HEK293 (cell line): Measurements from ENCODE around the gene FTO.

ENCODE experiments used
- CTCF ChIA-PET: fragments of 350-600 bp; formaldehyde crosslinking; extraction: SDS; loops from one replicate; lab custom pipeline; 2021; ENCODE audit warnings: antibody characterized with exemption; lab: Yijun Ruan, JAX
- POLR2A ChIA-PET: fragments of 300-600 bp; formaldehyde crosslinking; extraction: SDS; loops from one replicate; lab custom pipeline; 2020; ENCODE audit warnings: antibody characterized with exemption, inconsistent platforms; lab: Yijun Ruan, JAX
- H3K27ac ChIP-seq: fragments of 200-500 bp; sonication (Bioruptor generic); 2 replicates; pipeline ENCODE4 v1.5.1; 2014; ENCODE audit warnings: low read depth, low read length, control low read depth, inconsistent platforms; ENCODE audit errors: extremely low read depth
- H3K36me3 ChIP-seq, 2 experiments: fragments of 200-500 bp in 1 of 2; sonication (Bioruptor generic) in 1 of 2; 1 replicate in 1 of 2; 2 replicates in 1 of 2; pipeline ENCODE4 v1.5.1; 2014 to 2017; ENCODE audit warnings: inconsistent platforms in 2 of 2, low read length in 2 of 2; ENCODE audit not compliant: control insufficient read depth in 2 of 2, insufficient read depth in 1 of 2
- H3K4me1 ChIP-seq: fragments of 200-500 bp; sonication (Bioruptor generic); 2 replicates; pipeline ENCODE4 v1.5.1; 2014; ENCODE audit warnings: mild to moderate bottlenecking, low read length, inconsistent platforms; ENCODE audit not compliant: control insufficient read depth, insufficient read depth
- H3K4me3 ChIP-seq: 2 replicates; pipeline ENCODE4 v1.5.1; 2011; ENCODE audit warnings: low read depth, mild to moderate bottlenecking, control low read depth, low read length, moderate library complexity
- H3K9me3 ChIP-seq: fragments of 200-500 bp; sonication (Bioruptor generic); 2 replicates; pipeline ENCODE4 v1.5.1; 2014; ENCODE audit warnings: low read depth, low read length, inconsistent platforms; ENCODE audit not compliant: control insufficient read depth, insufficient read depth
- HOXA7 ChIP-seq: sonication (generic); formaldehyde crosslinking; IDR thresholded peaks from 2 replicates; pipeline ENCODE4 v1.8.1; 2022; ENCODE audit warnings: missing genetic modification reagents, borderline replicate concordance
- OSR2 ChIP-seq: fragments of 450-650 bp; formaldehyde crosslinking; IDR thresholded peaks from 2 replicates; pipeline ENCODE4 v1.5.1; 2016; ENCODE audit warnings: missing biosample characterization, missing genetic modification characterization
- SETDB1 ChIP-seq: IDR thresholded peaks from one replicate; pipeline ENCODE4 v1.6.1; 2017; ENCODE audit warnings: mild to moderate bottlenecking, low read length, moderate library complexity, mixed read lengths; ENCODE audit not compliant: insufficient read length
- WT1 ChIP-seq: fragments of 450-650 bp; formaldehyde crosslinking; IDR thresholded peaks from 2 replicates; pipeline ENCODE4 v1.5.1; 2016; ENCODE audit warnings: missing biosample characterization, missing genetic modification characterization
- YY2 ChIP-seq: fragments of 450-650 bp; formaldehyde crosslinking; IDR thresholded peaks from 2 replicates; pipeline ENCODE4 v1.5.1; 2016; ENCODE audit warnings: missing biosample characterization, missing genetic modification characterization
- ZBTB21 ChIP-seq: fragments of 450-650 bp; formaldehyde crosslinking; IDR thresholded peaks from 2 replicates; pipeline ENCODE4 v1.5.1; 2017; ENCODE audit warnings: missing biosample characterization, missing genetic modification characterization
- ZBTB7A ChIP-seq: fragments of 450-650 bp; formaldehyde crosslinking; IDR thresholded peaks from 2 replicates; pipeline ENCODE4 v1.5.1; 2016; ENCODE audit warnings: low read depth, missing biosample characterization, missing genetic modification characterization
- ZFHX2 ChIP-seq: fragments of 450-650 bp; formaldehyde crosslinking; conservative IDR thresholded peaks from 2 replicates; pipeline ENCODE4 v1.5.1; 2016; ENCODE audit warnings: missing biosample characterization, missing genetic modification characterization
- ZNF211 ChIP-seq: fragments of 450-650 bp; formaldehyde crosslinking; IDR thresholded peaks from 2 replicates; pipeline ENCODE4 v1.5.1; 2016; ENCODE audit warnings: low read depth, missing biosample characterization, missing genetic modification characterization
- ZNF560 ChIP-seq: fragments of 450-650 bp; formaldehyde crosslinking; IDR thresholded peaks from 2 replicates; pipeline ENCODE4 v1.5.1; 2017; ENCODE audit warnings: missing biosample characterization, missing genetic modification characterization, borderline replicate concordance
- ZNF621 ChIP-seq: fragments of 450-650 bp; formaldehyde crosslinking; IDR thresholded peaks from 2 replicates; pipeline ENCODE4 v1.5.1; 2017; ENCODE audit warnings: missing biosample characterization, missing genetic modification characterization
- ZNF623 ChIP-seq: fragments of 450-650 bp; formaldehyde crosslinking; IDR thresholded peaks from 2 replicates; pipeline ENCODE4 v1.5.1; 2016; ENCODE audit warnings: missing biosample characterization, missing genetic modification characterization
- ZXDB ChIP-seq: fragments of 450-650 bp; formaldehyde crosslinking; IDR thresholded peaks from 2 replicates; pipeline ENCODE4 v1.5.1; 2016; ENCODE audit warnings: missing biosample characterization, missing genetic modification characterization
- TF ChIP-seq, protein P1 (sequence below): fragments of 450-650 bp; formaldehyde crosslinking; IDR thresholded peaks from 2 replicates; pipeline ENCODE4 v1.5.1; 2016; ENCODE audit warnings: missing biosample characterization, missing genetic modification characterization, borderline replicate concordance
- TF ChIP-seq, protein P2 (sequence below): fragments of 450-650 bp; formaldehyde crosslinking; IDR thresholded peaks from 2 replicates; pipeline ENCODE4 v1.5.1; 2016; ENCODE audit warnings: missing biosample characterization, missing genetic modification characterization, borderline replicate concordance
- TF ChIP-seq, protein P3 (sequence below): fragments of 450-650 bp; IDR thresholded peaks from 2 replicates; pipeline ENCODE4 v1.5.1; 2018; ENCODE audit warnings: missing biosample characterization, missing genetic modification characterization
- TF ChIP-seq, protein P4 (sequence below): sonication (generic); formaldehyde crosslinking; IDR thresholded peaks from 2 replicates; pipeline ENCODE4 v1.8.1; 2022; ENCODE audit warnings: mild to moderate bottlenecking, moderate library complexity, missing genetic modification reagents

FTO gene

DNA sequence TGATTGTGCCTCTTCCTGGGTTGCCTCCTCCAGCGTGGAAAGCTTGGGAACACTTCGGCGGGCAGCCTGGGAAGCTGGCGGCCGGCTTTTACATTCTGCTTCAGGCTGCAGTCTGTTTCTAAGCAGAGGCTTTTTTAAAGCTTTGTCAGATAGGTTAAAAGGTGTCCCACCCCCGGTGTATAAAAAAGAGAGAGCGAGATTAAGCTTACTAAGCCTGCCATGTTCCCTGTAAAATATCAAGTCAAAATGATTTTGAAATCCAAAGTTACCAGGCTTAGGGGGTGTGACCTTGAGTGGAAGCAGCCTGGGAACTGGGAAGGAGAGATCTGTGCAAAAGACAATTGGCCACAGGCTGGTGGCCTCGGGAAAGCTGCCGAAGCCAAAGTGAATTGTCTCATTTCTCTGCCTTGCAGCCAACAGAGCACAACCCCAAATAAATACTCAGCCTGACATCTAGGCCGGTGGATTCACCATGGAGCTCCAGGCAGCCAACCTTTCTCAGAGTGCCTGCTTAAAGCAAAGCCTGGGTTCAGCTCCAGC lies 254.5 kb downstream of the FTO start (continued):
- TF ChIP-seq, protein P1, sequence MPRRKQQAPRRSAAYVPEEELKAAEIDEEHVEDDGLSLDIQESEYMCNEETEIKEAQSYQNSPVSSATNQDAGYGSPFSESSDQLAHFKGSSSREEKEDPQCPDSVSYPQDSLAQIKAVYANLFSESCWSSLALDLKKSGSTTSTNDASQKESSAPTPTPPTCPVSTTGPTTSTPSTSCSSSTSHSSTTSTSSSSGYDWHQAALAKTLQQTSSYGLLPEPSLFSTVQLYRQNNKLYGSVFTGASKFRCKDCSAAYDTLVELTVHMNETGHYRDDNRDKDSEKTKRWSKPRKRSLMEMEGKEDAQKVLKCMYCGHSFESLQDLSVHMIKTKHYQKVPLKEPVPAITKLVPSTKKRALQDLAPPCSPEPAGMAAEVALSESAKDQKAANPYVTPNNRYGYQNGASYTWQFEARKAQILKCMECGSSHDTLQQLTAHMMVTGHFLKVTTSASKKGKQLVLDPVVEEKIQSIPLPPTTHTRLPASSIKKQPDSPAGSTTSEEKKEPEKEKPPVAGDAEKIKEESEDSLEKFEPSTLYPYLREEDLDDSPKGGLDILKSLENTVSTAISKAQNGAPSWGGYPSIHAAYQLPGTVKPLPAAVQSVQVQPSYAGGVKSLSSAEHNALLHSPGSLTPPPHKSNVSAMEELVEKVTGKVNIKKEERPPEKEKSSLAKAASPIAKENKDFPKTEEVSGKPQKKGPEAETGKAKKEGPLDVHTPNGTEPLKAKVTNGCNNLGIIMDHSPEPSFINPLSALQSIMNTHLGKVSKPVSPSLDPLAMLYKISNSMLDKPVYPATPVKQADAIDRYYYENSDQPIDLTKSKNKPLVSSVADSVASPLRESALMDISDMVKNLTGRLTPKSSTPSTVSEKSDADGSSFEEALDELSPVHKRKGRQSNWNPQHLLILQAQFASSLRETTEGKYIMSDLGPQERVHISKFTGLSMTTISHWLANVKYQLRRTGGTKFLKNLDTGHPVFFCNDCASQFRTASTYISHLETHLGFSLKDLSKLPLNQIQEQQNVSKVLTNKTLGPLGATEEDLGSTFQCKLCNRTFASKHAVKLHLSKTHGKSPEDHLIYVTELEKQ (tag by site-specific recombination): no peak
- TF ChIP-seq SETDB1: no peak
- TF ChIP-seq WT1: no peak
- TF ChIP-seq, protein P2, sequence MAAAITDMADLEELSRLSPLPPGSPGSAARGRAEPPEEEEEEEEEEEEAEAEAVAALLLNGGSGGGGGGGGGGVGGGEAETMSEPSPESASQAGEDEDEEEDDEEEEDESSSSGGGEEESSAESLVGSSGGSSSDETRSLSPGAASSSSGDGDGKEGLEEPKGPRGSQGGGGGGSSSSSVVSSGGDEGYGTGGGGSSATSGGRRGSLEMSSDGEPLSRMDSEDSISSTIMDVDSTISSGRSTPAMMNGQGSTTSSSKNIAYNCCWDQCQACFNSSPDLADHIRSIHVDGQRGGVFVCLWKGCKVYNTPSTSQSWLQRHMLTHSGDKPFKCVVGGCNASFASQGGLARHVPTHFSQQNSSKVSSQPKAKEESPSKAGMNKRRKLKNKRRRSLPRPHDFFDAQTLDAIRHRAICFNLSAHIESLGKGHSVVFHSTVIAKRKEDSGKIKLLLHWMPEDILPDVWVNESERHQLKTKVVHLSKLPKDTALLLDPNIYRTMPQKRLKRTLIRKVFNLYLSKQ (tag by site-specific recombination): no peak
- TF ChIP-seq, all 188 proteins: peak for 0

DNA sequence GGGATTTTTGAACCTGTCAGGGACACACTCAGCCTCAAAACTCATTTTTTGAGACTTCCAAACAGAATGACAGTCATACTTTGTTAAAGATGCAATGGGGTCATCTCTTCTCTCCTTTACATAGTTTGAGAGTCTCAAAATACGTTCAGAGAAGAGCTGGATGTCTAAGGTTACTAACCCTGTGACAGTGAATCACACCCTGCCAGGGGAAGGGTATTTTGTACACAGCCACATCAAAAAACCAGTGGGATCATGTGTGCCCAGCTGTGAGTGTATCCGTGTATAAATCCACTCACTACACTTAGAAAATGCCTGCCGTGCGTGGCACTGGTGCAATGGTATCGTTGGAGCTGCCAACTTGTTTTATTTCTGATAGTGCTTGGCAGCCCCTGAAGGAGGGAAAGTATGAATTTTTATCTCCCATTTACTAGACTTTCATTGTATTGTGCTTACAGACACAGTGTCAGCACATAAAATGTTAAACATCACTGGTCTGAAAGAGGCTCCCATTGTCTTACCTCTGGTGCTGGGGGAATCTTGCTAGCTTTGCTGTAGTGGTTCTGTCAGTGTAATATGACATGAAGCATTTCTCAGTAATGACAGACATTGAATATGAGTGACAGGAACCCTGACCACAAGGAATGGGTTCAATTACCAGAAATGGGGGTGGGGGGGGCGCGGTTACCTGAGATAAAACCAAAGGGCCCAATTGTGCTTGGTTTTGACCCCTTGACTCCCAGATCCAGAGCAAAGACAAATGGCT lies 256.3 kb downstream of the FTO start:
- peaks cover 5% of the 10 kb centered on the region; the same call in 1 of the 2 replicates for H3K4me1 ChIP-seq
- no peak for TF ChIP-seq HOXA7
- no peak for TF ChIP-seq ZFHX2 (tag by site-specific recombination)
- TF ChIP-seq, protein P3, sequence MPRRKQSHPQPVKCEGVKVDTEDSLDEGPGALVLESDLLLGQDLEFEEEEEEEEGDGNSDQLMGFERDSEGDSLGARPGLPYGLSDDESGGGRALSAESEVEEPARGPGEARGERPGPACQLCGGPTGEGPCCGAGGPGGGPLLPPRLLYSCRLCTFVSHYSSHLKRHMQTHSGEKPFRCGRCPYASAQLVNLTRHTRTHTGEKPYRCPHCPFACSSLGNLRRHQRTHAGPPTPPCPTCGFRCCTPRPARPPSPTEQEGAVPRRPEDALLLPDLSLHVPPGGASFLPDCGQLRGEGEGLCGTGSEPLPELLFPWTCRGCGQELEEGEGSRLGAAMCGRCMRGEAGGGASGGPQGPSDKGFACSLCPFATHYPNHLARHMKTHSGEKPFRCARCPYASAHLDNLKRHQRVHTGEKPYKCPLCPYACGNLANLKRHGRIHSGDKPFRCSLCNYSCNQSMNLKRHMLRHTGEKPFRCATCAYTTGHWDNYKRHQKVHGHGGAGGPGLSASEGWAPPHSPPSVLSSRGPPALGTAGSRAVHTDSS: no peak
- TF ChIP-seq ZNF560: no peak
- TF ChIP-seq YY2: no peak
- TF ChIP-seq ZBTB7A: no peak
- no peak for TF ChIP-seq ZNF623
- TF ChIP-seq, protein P4, sequence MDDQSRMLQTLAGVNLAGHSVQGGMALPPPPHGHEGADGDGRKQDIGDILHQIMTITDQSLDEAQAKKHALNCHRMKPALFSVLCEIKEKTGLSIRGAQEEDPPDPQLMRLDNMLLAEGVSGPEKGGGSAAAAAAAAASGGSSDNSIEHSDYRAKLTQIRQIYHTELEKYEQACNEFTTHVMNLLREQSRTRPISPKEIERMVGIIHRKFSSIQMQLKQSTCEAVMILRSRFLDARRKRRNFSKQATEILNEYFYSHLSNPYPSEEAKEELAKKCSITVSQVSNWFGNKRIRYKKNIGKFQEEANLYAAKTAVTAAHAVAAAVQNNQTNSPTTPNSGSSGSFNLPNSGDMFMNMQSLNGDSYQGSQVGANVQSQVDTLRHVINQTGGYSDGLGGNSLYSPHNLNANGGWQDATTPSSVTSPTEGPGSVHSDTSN (CRISPR knock-in tag): no peak
- TF ChIP-seq ZBTB21 (tag by site-specific recombination): no peak
- no peak for TF ChIP-seq ZXDB (tag by site-specific recombination)
- no peak for TF ChIP-seq ZNF211 (tag by site-specific recombination)
- no peak for TF ChIP-seq OSR2
- TF ChIP-seq ZNF621 (tag by site-specific recombination): no peak
- TF ChIP-seq, all 188 proteins: peak for 0
- H3K36me3 ChIP-seq: no peaks in the 10 kb centered on the region
- H3K4me3 ChIP-seq: no peak overlapping the region
- ChIA-PET POLR2A (interaction anchor here (0.7 kb wide), 1 partner anchor 146 kb away, joined by 4 read pairs; no protein-coding TSS in a partner anchor), CTCF (interaction anchor here (1.1 kb wide), 1 partner anchor 70 kb away, joined by 9 read pairs; no protein-coding TSS in a partner anchor)
- no peak overlapping the region for H3K27ac ChIP-seq
- no peaks in the 10 kb centered on the region for H3K9me3 ChIP-seq
